GM23338 (cell line): ENCODE results near the gene RNF141.

ENCODE experiments used
- CTCF ChIP-seq, 2 experiments: fragments of 200-600 bp in 1 of 2; sonication (generic) in 1 of 2; conservative IDR thresholded peaks; 2 replicates each; pipeline versions ENCODE4 v1.5.1 to v1.6.1; 2016 to 2017; ENCODE audit warnings: antibody characterized with exemption in 2 of 2, low read depth in 2 of 2, mild to moderate bottlenecking in 2 of 2, moderate library complexity in 1 of 2
- EZH2phosphoT487 ChIP-seq: fragments of 200-600 bp; sonication (generic); IDR thresholded peaks from one replicate; pipeline ENCODE4 v1.8.1; 2018; ENCODE audit warnings: antibody characterized with exemption; ENCODE audit not compliant: unreplicated experiment
- POLR2AphosphoS5 ChIP-seq: IDR thresholded peaks from 2 replicates; pipeline ENCODE4 v1.6.1; 2016; ENCODE audit warnings: antibody characterized with exemption, low read depth

GRCh38 chr11:10478574-10479550, 62.1 kb downstream of the RNF141 start:
- TF ChIP-seq CTCF (conservative IDR thresholded peaks at IDR 0.05; ENCODE audit: low read depth in 2 of 2), result no peak
- no peak for TF ChIP-seq EZH2phosphoT487
- TF ChIP-seq POLR2AphosphoS5, result no peak
